ENCODE measurements around the gene EFCAB12. TPM values are rescaled to one million over a fixed set of nuclear protein-coding genes. Genes with fewer than 3 reads are reported as not detected.

The EFCAB12 gene
- total and polyA plus RNA-seq, 2 of the 13 experiments (the other 11 are each of a cell fraction or from before 2014, with no cell fraction given) = 0.31 to 2.4 TPM

DNA sequence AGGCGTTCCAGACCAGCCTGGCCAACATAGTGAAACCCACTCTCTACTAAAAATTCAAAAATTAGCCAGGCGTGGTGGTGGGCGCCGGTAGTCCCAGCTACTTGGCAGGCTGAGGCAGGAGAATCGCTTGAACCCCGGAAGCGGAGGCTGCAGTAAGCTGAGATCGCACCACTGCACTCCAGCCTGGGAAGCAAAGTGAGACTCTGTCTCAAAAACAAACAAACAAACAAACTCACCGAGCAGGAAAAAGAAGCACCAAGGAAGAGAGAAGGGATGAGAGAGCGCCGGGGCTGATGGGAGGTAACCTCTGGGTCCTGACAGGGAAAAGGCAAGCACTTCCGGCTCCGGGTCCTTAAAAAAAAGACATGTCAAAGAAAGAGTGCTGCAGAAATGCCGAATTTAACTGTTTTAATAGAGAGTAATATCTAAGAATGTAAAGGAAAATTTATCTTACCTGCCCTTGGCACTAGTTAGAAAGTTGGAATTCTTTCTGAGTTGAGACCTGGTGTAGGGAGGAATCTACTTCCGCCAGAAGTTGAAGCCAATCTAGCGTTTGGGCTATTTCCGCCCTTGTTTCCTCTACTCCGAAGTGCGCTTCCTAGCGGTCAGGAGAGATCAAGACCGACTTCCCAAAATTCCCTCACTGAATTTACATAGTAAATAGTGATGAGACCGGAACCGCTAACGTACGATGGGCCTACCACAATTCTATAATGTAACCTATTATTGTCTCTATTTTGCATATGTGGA lies 29.1 kb downstream of the EFCAB12 start (continued):
- TF ChIP-seq SNRNP70 (IDR thresholded peaks at IDR 0.05; ENCODE audit: low read depth, low read length) = no peak
- no peak for TF ChIP-seq ZNF709 (CRISPR knock-in tag; IDR thresholded peaks at IDR 0.05)
- peak; percentile 42 for TF ChIP-seq TBX2 (CRISPR knock-in tag; IDR thresholded peaks at IDR 0.05; ENCODE audit: borderline replicate concordance)
- TF ChIP-seq FOXJ3 (CRISPR knock-in tag; IDR thresholded peaks at IDR 0.05; ENCODE audit: borderline replicate concordance) = peak; percentile 21; the same call in 1 of the 2 replicates
- no peak for TF ChIP-seq ZMAT5 (CRISPR knock-in tag; IDR thresholded peaks at IDR 0.05; ENCODE audit: borderline replicate concordance, low read depth)
- peak; percentile 82; the same call in 1 of the 2 replicates for TF ChIP-seq FOXK1 (CRISPR knock-in tag; IDR thresholded peaks at IDR 0.05; ENCODE audit: borderline replicate concordance, low read depth)
- TF ChIP-seq MEIS1 (CRISPR knock-in tag; IDR thresholded peaks at IDR 0.05; ENCODE audit: borderline replicate concordance) = no peak
- TF ChIP-seq, protein P1, sequence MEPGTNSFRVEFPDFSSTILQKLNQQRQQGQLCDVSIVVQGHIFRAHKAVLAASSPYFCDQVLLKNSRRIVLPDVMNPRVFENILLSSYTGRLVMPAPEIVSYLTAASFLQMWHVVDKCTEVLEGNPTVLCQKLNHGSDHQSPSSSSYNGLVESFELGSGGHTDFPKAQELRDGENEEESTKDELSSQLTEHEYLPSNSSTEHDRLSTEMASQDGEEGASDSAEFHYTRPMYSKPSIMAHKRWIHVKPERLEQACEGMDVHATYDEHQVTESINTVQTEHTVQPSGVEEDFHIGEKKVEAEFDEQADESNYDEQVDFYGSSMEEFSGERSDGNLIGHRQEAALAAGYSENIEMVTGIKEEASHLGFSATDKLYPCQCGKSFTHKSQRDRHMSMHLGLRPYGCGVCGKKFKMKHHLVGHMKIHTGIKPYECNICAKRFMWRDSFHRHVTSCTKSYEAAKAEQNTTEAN (CRISPR knock-in tag; conservative IDR thresholded peaks at IDR 0.05) = no peak
- TF ChIP-seq ZNF598 (CRISPR knock-in tag; IDR thresholded peaks at IDR 0.05; ENCODE audit: borderline replicate concordance) = no peak
- TF ChIP-seq TOPORS (CRISPR knock-in tag; IDR thresholded peaks at IDR 0.05) = peak; percentile 76
- TF ChIP-seq TOE1 (CRISPR knock-in tag; IDR thresholded peaks at IDR 0.05) = no peak
- TF ChIP-seq, protein P2, sequence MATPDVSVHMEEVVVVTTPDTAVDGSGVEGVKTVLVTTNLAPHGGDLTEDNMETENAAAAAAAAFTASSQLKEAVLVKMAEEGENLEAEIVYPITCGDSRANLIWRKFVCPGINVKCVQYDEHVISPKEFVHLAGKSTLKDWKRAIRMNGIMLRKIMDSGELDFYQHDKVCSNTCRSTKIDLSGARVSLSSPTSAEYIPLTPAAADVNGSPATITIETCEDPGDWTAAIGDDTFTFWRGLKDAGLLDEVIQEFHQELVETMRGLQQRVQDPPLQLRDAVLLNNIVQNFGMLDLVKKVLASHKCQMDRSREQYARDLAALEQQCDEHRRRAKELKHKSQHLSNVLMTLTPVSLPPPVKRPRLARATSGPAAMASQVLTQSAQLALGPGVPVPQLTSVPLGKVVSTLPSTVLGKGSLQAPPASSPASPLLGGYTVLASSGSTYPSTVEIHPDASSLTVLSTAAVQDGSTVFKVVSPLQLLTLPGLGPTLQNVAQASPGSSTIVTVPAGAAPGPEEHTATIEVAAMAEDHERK (CRISPR knock-in tag; IDR thresholded peaks at IDR 0.05; ENCODE audit: low read depth) = no peak
- peak; percentile 90 for TF ChIP-seq ZNF143 (CRISPR knock-in tag; IDR thresholded peaks at IDR 0.05)
- TF ChIP-seq, protein P3, sequence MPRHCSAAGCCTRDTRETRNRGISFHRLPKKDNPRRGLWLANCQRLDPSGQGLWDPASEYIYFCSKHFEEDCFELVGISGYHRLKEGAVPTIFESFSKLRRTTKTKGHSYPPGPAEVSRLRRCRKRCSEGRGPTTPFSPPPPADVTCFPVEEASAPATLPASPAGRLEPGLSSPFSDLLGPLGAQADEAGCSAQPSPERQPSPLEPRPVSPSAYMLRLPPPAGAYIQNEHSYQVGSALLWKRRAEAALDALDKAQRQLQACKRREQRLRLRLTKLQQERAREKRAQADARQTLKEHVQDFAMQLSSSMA (CRISPR knock-in tag; IDR thresholded peaks at IDR 0.05) = no peak
- TF ChIP-seq AHR (CRISPR knock-in tag; IDR thresholded peaks at IDR 0.05) = no peak
- TF ChIP-seq ZNF562 (CRISPR knock-in tag; IDR thresholded peaks at IDR 0.05; ENCODE audit: borderline replicate concordance) = no peak
- peak; percentile 54 for TF ChIP-seq ZEB1 (IDR thresholded peaks at IDR 0.05; ENCODE audit: insufficient replicate concordance, low read depth)
- no peak for TF ChIP-seq ZNF326 (CRISPR knock-in tag; IDR thresholded peaks at IDR 0.05; ENCODE audit: borderline replicate concordance)
- no peak for TF ChIP-seq ZNF678 (CRISPR knock-in tag; IDR thresholded peaks at IDR 0.05)
- no peak for TF ChIP-seq ZNF207 (IDR thresholded peaks at IDR 0.05; ENCODE audit: borderline replicate concordance)
- TF ChIP-seq, protein P4, sequence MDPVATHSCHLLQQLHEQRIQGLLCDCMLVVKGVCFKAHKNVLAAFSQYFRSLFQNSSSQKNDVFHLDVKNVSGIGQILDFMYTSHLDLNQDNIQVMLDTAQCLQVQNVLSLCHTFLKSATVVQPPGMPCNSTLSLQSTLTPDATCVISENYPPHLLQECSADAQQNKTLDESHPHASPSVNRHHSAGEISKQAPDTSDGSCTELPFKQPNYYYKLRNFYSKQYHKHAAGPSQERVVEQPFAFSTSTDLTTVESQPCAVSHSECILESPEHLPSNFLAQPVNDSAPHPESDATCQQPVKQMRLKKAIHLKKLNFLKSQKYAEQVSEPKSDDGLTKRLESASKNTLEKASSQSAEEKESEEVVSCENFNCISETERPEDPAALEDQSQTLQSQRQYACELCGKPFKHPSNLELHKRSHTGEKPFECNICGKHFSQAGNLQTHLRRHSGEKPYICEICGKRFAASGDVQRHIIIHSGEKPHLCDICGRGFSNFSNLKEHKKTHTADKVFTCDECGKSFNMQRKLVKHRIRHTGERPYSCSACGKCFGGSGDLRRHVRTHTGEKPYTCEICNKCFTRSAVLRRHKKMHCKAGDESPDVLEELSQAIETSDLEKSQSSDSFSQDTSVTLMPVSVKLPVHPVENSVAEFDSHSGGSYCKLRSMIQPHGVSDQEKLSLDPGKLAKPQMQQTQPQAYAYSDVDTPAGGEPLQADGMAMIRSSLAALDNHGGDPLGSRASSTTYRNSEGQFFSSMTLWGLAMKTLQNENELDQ (CRISPR knock-in tag; IDR thresholded peaks at IDR 0.05; ENCODE audit: borderline replicate concordance) = no peak
- TF ChIP-seq ZNF468 (CRISPR knock-in tag; IDR thresholded peaks at IDR 0.05) = no peak
- TF ChIP-seq WIZ (CRISPR knock-in tag; IDR thresholded peaks at IDR 0.05) = no peak
- TF ChIP-seq ZFAT (CRISPR knock-in tag; conservative IDR thresholded peaks at IDR 0.05) = no peak
- no peak for TF ChIP-seq DNMT1 (CRISPR knock-in tag; IDR thresholded peaks at IDR 0.05)

All from HepG2 (cell line).